ENCODE measurements around the gene TMX1.

Gene TMX1

DNA sequence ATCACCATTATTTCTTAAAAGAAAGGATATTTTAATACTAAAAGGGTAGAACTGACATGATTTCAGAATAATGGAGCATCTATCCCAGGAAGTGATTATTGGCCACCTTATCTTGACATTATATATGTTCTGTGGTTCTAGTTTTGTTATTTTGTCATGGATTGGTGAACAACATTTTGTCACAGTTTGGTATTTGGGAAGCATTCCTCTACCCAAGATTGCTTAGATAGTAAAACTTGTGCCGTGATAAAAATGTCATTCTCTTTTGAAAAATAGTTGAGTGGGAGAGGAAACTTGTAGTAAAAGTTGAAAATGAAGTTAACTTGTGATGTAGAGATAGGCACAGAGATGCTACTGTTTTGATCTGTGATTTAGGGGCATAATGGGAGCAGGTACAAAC lies 65.7 kb downstream of the TMX1 start:
- no peaks in the 10 kb centered on the region for H3K27me3 ChIP-seq (ENCODE audit: low read length)
- H2AFZ ChIP-seq (ENCODE audit: low read depth, low read length, severe bottlenecking) = no peak overlapping the region
- no peak overlapping the region for H3K27ac ChIP-seq (ENCODE audit: low read depth, low read length)
- TF ChIP-seq, protein P1, sequence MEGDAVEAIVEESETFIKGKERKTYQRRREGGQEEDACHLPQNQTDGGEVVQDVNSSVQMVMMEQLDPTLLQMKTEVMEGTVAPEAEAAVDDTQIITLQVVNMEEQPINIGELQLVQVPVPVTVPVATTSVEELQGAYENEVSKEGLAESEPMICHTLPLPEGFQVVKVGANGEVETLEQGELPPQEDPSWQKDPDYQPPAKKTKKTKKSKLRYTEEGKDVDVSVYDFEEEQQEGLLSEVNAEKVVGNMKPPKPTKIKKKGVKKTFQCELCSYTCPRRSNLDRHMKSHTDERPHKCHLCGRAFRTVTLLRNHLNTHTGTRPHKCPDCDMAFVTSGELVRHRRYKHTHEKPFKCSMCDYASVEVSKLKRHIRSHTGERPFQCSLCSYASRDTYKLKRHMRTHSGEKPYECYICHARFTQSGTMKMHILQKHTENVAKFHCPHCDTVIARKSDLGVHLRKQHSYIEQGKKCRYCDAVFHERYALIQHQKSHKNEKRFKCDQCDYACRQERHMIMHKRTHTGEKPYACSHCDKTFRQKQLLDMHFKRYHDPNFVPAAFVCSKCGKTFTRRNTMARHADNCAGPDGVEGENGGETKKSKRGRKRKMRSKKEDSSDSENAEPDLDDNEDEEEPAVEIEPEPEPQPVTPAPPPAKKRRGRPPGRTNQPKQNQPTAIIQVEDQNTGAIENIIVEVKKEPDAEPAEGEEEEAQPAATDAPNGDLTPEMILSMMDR (IDR thresholded peaks at IDR 0.05; ENCODE audit: insufficient read depth, low read length, poor library complexity, severe bottlenecking) = no peak
- no peak for TF ChIP-seq EZH2phosphoT487 (conservative IDR thresholded peaks at IDR 0.05; ENCODE audit: low read length)
- no peaks in the 10 kb centered on the region for H3K36me3 ChIP-seq (ENCODE audit: low read length)
- no peak overlapping the region for H3K4me3 ChIP-seq (ENCODE audit: insufficient read depth, low read length, poor library complexity, severe bottlenecking)
- H3K9ac ChIP-seq (ENCODE audit: low read length) = no peak overlapping the region
- H3F3A ChIP-seq (ENCODE audit: insufficient read depth) = no peaks in the 10 kb centered on the region
- H4K20me1 ChIP-seq (ENCODE audit: low read depth, low read length) = no peaks in the 10 kb centered on the region
- no peaks in the 10 kb centered on the region for H3K9me2 ChIP-seq (replicated peaks; ENCODE audit: insufficient read depth, low read length)
- H3K79me2 ChIP-seq (ENCODE audit: insufficient read depth, low read length) = no peaks in the 10 kb centered on the region
- H3K9me3 ChIP-seq (ENCODE audit: insufficient read depth, low read length) = no peaks in the 10 kb centered on the region
- H3K4me2 ChIP-seq (ENCODE audit: low read depth, low read length, poor library complexity, severe bottlenecking) = no peak overlapping the region
